ENCODE results near the gene RIN3. TPM values are rescaled to one million over a fixed set of nuclear protein-coding genes. Genes with fewer than 3 reads are reported as not detected.
"Not testable (repeated sequence)": the region's sequence is repeated elsewhere in the genome, so short reads cannot be mapped to it uniquely, and the experiment has no call there.

RIN3 gene
- total and polyA plus RNA-seq, 5 experiments from 2014 or later, result 16.8 to 146 (median 45.8) TPM

DNA sequence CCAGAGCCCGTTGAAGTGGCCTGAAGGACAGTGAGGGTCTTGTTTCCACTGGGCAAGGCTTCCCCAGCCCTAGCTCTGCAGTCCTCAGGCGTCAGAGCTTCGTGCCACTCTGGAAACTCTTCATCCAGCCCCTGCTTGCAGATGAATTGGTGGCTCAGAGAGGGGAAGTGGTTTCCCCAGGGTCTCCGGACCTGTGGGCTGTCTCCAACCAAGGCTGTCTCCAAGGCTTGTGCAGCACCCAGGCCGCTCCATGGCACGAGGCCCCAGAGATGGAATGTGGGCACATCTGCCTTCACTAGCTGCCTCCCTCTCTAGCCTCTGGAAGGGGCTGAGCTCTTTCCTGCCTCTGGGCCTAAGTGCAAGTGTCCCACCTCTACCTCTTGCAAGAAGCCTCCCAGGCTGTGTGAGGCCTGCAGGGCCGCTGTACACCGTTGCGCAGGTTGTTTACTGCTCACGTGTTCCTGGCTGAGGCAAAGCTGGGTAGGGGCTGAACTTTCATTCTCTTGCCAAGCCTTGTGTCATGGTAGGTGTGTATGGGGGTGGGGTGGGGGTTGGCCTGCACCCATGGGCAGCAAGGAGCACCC is 11.1 kb downstream of the RIN3 start:
- peaks cover 29 to 91% (median 76%) of the 10 kb centered on the region in 4 donors for H3K4me1 Mint-ChIP-seq
- POLR2A ChIA-PET, result interaction anchor here (0.6 to 3.3 kb wide), 8 partner anchors 10 to 403 kb away, joined by 3 to 29 read pairs (median 6); partner anchors contain the start of genes CPSF2, NDUFB1 and RIN3
- H3K27me3 Mint-ChIP-seq, result no peaks in the 10 kb centered on the region
- peak overlapping the region in 5 of 10 donors; percentile 12 to 30 (median 24) for H3K4me3 Mint-ChIP-seq
- peaks cover 0 to 15% (median 0%) of the 10 kb centered on the region in 9 donors for H3K9me3 Mint-ChIP-seq
- peak overlapping the region in 9 of 10 donors; percentile 40 to 91 (median 79) for H3K27ac Mint-ChIP-seq
- DNase-seq (no peak), ATAC-seq (peak; percentile 53 to 59)
- H3K36me3 Mint-ChIP-seq, result peaks cover 0 to 6% (median 5%) of the 10 kb centered on the region in 3 donors

DNA sequence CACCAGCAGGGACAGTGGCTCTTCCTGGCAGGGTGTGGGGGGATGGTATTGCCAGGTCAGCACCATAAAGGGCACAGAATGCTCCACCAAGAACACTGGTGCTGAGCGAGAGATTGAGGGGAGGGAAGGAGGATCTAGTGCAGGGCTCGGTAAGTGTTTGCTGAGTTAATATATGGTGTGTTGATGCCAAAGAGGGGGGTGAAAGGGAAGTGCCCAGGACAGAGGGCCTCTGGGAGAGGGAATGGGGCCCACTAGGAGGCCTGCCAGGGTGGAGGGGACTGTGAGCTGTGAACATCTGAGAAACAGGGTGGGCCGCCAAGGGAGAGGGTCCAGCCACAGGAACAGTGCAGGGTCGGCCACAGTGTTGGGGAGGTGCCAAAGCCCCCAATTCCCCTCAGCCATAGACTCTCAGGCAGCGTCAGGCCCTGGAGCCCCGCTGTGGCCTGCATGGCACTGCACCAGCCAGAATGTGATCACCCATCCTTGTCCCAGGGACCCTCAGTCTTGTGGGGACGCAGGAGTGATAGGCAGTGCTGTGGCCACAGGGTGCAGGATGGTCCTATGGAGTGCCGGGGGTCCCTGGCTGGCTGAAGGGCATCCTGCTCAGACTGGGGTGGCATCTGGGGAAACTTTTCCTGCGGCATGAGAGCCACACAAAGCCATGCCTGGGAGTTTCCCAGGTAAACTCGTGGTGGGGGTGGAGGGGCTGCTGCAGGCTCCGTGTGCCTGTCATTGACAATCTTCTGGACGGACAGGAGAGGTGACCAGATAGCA is 11.9 kb downstream of the RIN3 start:
- no peak for ATAC-seq
- peaks cover 0 to 6% (median 5%) of the 10 kb centered on the region in 3 donors for H3K36me3 Mint-ChIP-seq
- H3K4me3 Mint-ChIP-seq, result peak overlapping the region in 6 of 10 donors; percentile 2 to 52 (median 20)
- peak overlapping the region; percentile 63 to 91 (median 81) for H3K27ac Mint-ChIP-seq
- H3K9me3 Mint-ChIP-seq, result peaks cover 0 to 14% (median 0%) of the 10 kb centered on the region in 9 donors
- no peak for DNase-seq
- H3K4me1 Mint-ChIP-seq, result peaks cover 33 to 91% (median 81%) of the 10 kb centered on the region in 4 donors
- POLR2A ChIA-PET, result interaction anchor here (1.4 to 3.3 kb wide), 5 partner anchors 8 to 127 kb away, joined by 3 to 29 read pairs (median 6); partner anchors contain the start of gene RIN3
- no peaks in the 10 kb centered on the region for H3K27me3 Mint-ChIP-seq

DNA sequence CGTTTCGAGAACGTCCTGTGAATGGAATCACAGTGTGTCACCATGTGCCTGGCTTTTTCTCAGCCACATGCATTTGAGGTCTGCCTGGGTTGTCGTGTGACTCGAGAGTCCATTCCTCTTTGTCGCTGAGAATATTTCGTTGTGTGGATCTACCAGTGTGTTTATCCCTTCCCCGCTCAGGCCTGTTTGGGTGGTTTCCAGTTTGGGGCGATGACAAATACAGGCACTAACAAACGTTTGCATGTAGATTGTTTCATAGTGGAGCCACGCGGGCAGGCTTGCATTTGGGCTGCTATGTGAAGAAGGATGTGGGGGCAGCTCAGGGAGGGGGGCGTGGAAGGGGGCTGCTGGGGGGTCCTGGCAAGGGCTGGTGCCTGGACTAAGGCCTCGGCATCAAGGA is 14.1 kb downstream of the RIN3 start:
- Mint-ChIP-seq H3K4me1 (peaks cover 33 to 92% (median 81%) of the 10 kb centered on the region in 4 donors), H3K4me3 (peak overlapping the region in 1 of 10 donors; percentile 16), H3K36me3 (no peaks in the 10 kb centered on the region), H3K27me3 (no peaks in the 10 kb centered on the region), H3K27ac (peak overlapping the region; percentile 40 to 100 (median 88)), H3K9me3 (no peaks in the 10 kb centered on the region)
- DNase-seq (no peak), ATAC-seq (no peak)
- POLR2A ChIA-PET, result interaction anchor here (0.6 kb wide), 1 partner anchor 405 kb away, joined by 3 read pairs; no protein-coding TSS in a partner anchor

DNA sequence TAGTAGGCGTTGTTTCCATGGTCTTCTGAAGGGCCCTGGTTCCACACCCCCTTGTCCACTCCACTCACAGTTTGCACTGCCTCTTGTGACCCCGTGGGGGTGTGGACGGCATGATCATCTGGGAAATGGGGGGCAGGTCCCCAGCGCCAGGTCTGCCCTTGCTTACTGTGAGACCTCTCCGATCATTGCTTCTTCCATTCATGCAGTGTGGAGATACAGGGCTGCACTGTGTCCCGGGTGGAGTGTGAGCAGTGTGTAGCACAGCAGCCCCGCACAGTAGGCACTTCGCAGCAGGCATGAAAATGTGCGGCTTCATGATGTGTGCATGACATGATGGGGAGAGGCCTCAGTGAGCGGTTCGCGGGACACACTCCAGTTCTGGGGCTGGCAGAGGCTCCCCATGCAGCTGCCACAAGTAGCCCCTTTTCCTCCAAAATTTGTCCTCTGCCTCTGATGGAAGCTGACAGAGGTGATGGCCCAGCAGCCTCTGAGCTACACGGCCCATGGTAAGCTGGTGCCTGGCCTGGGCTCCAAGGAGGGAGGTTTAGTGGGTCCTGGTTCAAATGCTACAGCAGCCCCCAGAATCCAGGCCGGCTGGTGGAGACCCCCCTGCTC is 15.0 kb downstream of the RIN3 start:
- Mint-ChIP-seq H3K9me3 (no peaks in the 10 kb centered on the region), H3K27me3 (no peaks in the 10 kb centered on the region), H3K36me3 (no peaks in the 10 kb centered on the region), H3K4me3 (no peak overlapping the region), H3K4me1 (peaks cover 40 to 93% (median 83%) of the 10 kb centered on the region in 4 donors), H3K27ac (peak overlapping the region in 9 of 10 donors; percentile 75 to 100 (median 92))
- DNase-seq (no peak), ATAC-seq (no peak)
- POLR2A ChIA-PET, result no interaction called here

DNA sequence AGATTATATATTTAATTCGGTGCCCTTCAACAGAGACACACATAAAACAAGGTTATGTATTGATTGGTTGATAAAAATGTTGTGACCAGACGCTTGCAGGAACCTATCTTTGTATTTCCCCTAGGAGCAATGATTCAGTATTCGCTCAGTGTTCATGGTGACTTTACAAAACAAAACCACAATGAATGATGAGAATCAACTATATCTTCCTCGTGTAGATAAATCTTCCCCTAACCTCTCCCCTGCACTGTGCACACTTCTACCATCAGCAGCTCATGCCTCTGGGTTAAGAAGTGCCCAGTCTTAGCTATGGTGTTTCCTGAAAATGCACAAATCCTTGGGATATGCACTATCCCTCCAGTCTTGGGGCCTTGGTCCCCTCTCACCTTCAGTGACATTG is 16.3 kb downstream of the RIN3 start:
- peaks cover 35 to 88% (median 78%) of the 10 kb centered on the region in 4 donors for H3K4me1 Mint-ChIP-seq

DNA sequence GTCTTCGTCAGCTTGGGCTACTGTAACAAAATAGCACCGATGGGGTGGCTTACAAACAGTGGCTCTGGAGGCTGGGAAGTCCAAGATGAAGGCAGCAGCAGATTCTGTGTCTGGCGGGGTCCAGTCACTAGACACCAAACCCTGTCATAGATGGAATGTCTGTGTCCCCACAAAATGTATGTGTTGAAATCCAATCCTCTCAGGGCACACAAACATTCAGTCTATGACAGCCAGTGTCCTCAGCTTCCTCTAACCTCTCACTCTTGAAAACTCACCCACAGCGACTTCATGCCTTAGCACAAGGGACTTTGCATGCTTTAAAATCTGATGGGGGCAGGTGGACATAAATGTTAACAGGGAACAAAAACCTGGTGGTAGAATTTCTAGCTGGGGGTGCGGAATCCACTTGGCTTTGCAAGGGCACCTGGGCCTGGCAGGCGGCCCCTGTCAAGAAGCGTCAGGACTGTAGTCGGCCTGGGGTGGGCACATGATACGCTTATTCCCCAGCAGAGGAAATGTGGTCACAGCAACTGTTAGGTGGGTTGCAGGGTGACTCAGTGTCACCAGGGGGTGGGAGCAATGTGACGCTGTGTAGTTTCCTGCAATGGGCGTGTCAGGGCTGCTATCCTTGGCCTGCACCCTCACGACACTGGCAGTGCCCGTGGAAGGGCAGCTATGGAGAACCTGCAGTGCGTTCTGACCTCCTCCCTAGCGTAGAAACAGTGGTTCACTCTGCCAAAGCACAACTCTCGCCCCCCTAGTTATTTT is 17.7 kb downstream of the RIN3 start:
- POLR2A ChIA-PET, result interaction anchor here (0.7 to 3.7 kb wide), 12 partner anchors 8 to 1372 kb away, joined by 3 to 17 read pairs (median 4); partner anchors contain the start of gene RIN3
- DNase-seq (peak; percentile 55 to 94 (median 86)), ATAC-seq (peak; percentile 88 to 91)
- Mint-ChIP-seq H3K4me3 (peak overlapping the region; percentile 68 to 92 (median 88)), H3K36me3 (no peaks in the 10 kb centered on the region), H3K27ac (peak overlapping the region; percentile 97 to 100 (median 99)), H3K9me3 (no peaks in the 10 kb centered on the region), H3K4me1 (peaks cover 38 to 91% (median 83%) of the 10 kb centered on the region in 4 donors), H3K27me3 (no peaks in the 10 kb centered on the region)

More for the DNA sequence above, 16.3 kb downstream of the RIN3 start:
- Mint-ChIP-seq H3K9me3 (no peaks in the 10 kb centered on the region), H3K4me3 (peak overlapping the region in 8 of 10 donors; percentile 2 to 66 (median 25)), H3K27ac (peak overlapping the region; percentile 97 to 100 (median 99)), H3K36me3 (no peaks in the 10 kb centered on the region), H3K27me3 (no peaks in the 10 kb centered on the region)
- DNase-seq, result no peak
- ATAC-seq, result no peak
- POLR2A ChIA-PET, result interaction anchor here (1.0 to 3.7 kb wide), 3 partner anchors 10 to 56 kb away, joined by 3 to 17 read pairs (median 4); no protein-coding TSS in a partner anchor

DNA sequence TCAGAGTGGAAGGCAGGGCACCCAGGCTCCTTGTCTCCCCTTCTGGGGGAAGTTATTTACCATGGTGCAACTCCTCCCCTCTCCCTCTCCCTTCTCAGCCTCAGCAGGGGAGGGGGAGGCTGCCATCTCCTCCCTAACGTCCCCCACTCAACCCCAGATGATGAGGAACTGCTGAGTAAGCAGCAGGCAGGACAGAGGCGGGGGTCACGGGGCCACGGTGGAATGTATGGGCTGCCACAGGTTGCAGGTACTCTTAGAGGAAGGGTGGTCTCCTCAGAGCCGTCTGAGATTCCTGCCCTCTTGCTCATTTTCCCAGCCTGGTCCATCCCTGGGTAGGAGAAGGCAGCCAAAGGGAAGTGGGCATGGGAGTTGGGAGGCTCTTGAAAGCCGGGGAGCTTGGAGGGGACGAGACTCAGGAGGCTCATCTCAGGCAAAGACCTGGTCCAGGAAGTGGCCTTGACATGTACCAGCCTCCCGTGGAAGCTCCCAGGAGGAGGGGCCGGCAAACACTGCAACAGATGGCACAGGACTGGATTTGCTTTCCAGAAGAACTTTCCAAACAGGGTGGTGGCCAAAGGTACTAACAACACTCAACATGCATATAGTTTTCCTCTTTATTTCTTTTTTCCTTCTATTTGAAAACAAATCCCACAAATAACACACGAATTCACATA is 19.0 kb downstream of the RIN3 start:
- no peaks in the 10 kb centered on the region for H3K9me3 Mint-ChIP-seq
- H3K36me3 Mint-ChIP-seq, result no peaks in the 10 kb centered on the region
- H3K4me3 Mint-ChIP-seq, result peak overlapping the region in 7 of 10 donors; percentile 32 to 92 (median 88)
- DNase-seq, result no peak
- POLR2A ChIA-PET, result interaction anchor here (0.5 to 3.7 kb wide), 9 partner anchors 11 to 122 kb away, joined by 3 to 17 read pairs (median 5); partner anchors contain the start of gene RIN3
- no peaks in the 10 kb centered on the region for H3K27me3 Mint-ChIP-seq
- H3K27ac Mint-ChIP-seq, result peak overlapping the region; percentile 97 to 100 (median 99)
- no peak for ATAC-seq
- peaks cover 35 to 90% (median 79%) of the 10 kb centered on the region in 4 donors for H3K4me1 Mint-ChIP-seq

DNA sequence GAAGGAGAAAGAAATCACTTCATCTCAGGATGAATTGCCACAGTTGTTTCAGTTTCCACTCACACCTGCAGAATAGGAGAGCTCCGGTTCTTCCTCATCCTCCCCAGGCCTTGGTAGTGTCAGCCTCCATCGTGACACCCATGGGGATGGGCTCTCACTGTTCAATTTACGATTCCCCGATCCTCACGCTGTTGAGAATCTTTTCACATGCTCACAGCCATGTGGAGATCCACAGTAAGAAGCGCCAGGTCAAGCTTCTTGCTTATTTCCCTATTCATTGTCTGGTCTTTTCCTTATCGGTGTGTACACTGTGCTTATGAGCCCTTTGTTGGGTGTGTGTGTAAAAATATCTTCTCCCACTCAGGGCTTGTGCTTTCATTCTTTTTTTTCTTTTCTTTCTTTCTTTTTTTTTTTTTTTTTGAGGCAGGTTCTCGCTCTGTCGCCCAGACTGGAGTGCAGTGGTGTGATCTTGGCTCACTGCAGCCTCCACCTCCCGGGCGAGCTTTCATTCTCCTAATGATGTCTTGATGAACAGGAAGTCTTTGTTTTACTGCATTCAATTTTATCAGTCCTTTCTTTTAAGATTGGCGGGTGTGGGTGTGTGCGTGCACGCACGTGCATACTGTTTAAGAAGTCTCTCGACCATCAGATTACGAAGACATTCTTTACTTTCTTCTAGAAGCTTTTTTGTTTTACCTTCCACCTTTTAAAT is 21.5 kb downstream of the RIN3 start:
- Mint-ChIP-seq H3K27ac (peak overlapping the region; percentile 88 to 97 (median 92)), H3K4me1 (peaks cover 35 to 85% (median 80%) of the 10 kb centered on the region in 4 donors), H3K4me3 (peak overlapping the region; percentile 65 to 82 (median 76)), H3K9me3 (no peaks in the 10 kb centered on the region), H3K36me3 (no peaks in the 10 kb centered on the region), H3K27me3 (no peaks in the 10 kb centered on the region)
- peak in 9 of 10 donors; percentile 19 to 79 (median 66) for DNase-seq
- POLR2A ChIA-PET, result interaction anchor here (0.7 to 3.2 kb wide), 15 partner anchors 11 to 258 kb away, joined by 3 to 17 read pairs (median 4); partner anchors contain the start of gene RIN3
- peak; percentile 43 to 56 for ATAC-seq

DNA sequence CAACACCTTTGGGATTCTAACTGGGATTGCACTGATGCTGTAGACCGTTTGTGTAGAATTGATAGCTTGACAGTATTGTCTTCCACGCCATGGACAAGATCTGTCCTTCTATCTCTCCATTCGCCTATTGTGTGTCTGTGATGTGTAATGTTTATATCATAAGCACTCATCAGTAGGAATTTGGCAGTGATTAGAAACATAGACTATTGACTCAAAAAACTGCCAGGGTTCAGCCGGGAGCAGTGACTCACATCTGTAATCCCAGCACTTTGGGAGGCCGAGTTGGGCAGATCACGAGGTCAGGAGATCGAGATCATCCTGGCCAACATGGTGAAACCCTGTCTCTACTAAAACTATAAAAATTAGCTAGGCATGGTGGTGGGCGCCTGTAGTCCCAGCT is 22.6 kb downstream of the RIN3 start:
- not testable (repeated sequence) for H3K9me3 Mint-ChIP-seq, DNase-seq, H3K27me3 Mint-ChIP-seq, ATAC-seq, H3K36me3 Mint-ChIP-seq
- POLR2A ChIA-PET, result interaction anchor here (0.7 to 1.9 kb wide), 6 partner anchors 10 to 496 kb away, joined by 3 to 9 read pairs (median 6); partner anchors contain the start of gene TRIP11
- H3K27ac Mint-ChIP-seq, result peak overlapping the region; percentile 78 to 97 (median 91)
- peaks cover 36 to 85% (median 80%) of the 10 kb centered on the region in 4 donors for H3K4me1 Mint-ChIP-seq
- H3K4me3 Mint-ChIP-seq, result peak overlapping the region in 8 of 10 donors; percentile 13 to 77 (median 66)

DNA sequence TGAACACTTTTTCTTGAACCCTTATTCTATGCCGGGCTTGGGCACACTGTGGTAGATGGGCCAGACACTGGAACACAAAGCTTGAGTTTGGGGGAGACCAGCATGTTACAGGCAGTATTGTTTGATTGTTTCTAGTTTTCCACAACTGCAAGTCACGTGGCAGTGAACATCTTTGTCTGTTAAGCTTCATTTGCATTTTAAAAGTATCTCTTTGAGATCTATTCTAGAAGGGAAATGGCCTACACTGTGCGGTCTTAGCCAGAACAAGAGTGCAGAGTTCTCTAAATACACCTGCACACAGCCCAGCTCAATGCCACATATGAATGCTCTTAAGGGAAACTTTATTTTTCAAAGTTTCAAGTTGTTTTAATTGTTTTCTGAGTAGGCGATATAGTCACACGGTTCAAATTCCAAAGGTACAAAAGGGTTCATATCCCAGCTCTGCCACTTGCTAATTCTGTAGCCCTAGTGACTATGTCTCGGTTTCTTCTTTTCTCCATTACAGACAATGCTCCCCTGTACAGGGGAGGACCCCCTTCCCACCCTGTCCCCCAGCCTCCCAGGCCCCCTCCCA is 24.9 kb downstream of the RIN3 start:
- Mint-ChIP-seq H3K27ac (peak overlapping the region in 9 of 10 donors; percentile 3 to 85 (median 70)), H3K4me1 (peaks cover 33 to 82% (median 79%) of the 10 kb centered on the region in 4 donors), H3K36me3 (no peaks in the 10 kb centered on the region), H3K4me3 (peak overlapping the region in 7 of 10 donors; percentile 20 to 65 (median 38)), H3K9me3 (no peaks in the 10 kb centered on the region), H3K27me3 (no peaks in the 10 kb centered on the region)
- POLR2A ChIA-PET, result interaction anchor here (0.5 to 1.5 kb wide), 7 partner anchors 11 to 426 kb away, joined by 3 to 5 read pairs (median 3); no protein-coding TSS in a partner anchor
- ATAC-seq, result no peak
- DNase-seq, result no peak
